HCT116 (cell line): Measurements from ENCODE around the gene NECAB3. TPM values are rescaled to one million over a fixed set of nuclear protein-coding genes. Genes with fewer than 3 reads are reported as not detected.

ENCODE experiments used
- ATAC-seq: fragments of 200-7000 bp; cut with Tn5 transposase; 2 replicates; pipeline ENCODE4 v1.9.1; 2020; ENCODE audit warnings: mild to moderate bottlenecking, moderate library complexity
- BruUV-seq: library from RNA; stranded (reverse); fragments of 400-500 nt; replicated peaks from 2 replicates; lab custom pipeline; 2021; lab: Mats Ljungman, UMichigan
- CTCF ChIA-PET: fragments of 300-600 bp; sonication (Branson Sonifier 250); formaldehyde crosslinking; loops from one replicate; lab custom pipeline; 2021; ENCODE audit warnings: antibody characterized with exemption; lab: Charles Lee
- POLR2A ChIA-PET: fragments of 300-600, 350-600 bp; sonication (Branson Sonifier 250); formaldehyde crosslinking; loops from one replicate; lab custom pipeline; 2021; ENCODE audit warnings: antibody characterized with exemption; lab: Charles Lee
- RAD21 ChIA-PET, 2 experiments: fragments of 300-600 bp; sonication (Branson Sonifier 250); formaldehyde crosslinking; loops; one replicate each; lab custom pipeline; 2023; ENCODE audit warnings: low total read pairs in 2 of 2; ENCODE audit not compliant: uncharacterized antibody in 2 of 2, unreplicated experiment in 2 of 2, low non-redundant PET in 1 of 2; lab: Charles Lee
- DNase-seq: peaks from one replicate; pipeline ENCODE4 v3.0.0-alpha.2; 2010; ENCODE audit warnings: low read depth, low spot score
- H2AFZ ChIP-seq: fragments of 200-600 bp; shearing (Covaris generic), sonication (generic); 2 replicates; pipeline ENCODE4 v1.6.1; 2017; ENCODE audit warnings: low read depth, mixed run types, mixed read lengths, antibody characterized with exemption, low read length; ENCODE audit not compliant: poor library complexity, severe bottlenecking
- H3K27ac ChIP-seq: 2 replicates; pipeline ENCODE4 v1.5.1; 2012; ENCODE audit warnings: low read depth, low read length
- H3K27me3 ChIP-seq: fragments of 200-600 bp; sonication (generic); 2 replicates; pipeline ENCODE4 v1.6.1; 2016; ENCODE audit warnings: mixed run types, low read length, mixed read lengths; ENCODE audit not compliant: insufficient read depth
- H3K36me3 ChIP-seq, 2 experiments: fragments of 200-500 bp in 1 of 2; fragments of 200-600 bp in 1 of 2; sonication (Bioruptor generic) in 1 of 2; sonication (generic) in 1 of 2; 2 replicates each; pipeline versions ENCODE4 v1.5.1 to v1.6.1; 2014 to 2016; ENCODE audit warnings: low read length in 2 of 2, inconsistent platforms in 1 of 2, mixed read lengths in 1 of 2, mixed run types in 1 of 2; ENCODE audit not compliant: insufficient read depth in 2 of 2, control insufficient read depth in 1 of 2
- H3K4me1 ChIP-seq, 2 experiments: fragments of 200-600 bp in 1 of 2; sonication (generic) in 1 of 2; 2 replicates each; pipeline versions ENCODE4 v1.5.1 to v1.6.1; 2012 to 2017; ENCODE audit warnings: low read length in 2 of 2, inconsistent platforms in 1 of 2, mild to moderate bottlenecking in 1 of 2, mixed read lengths in 1 of 2, mixed run types in 1 of 2, moderate library complexity in 1 of 2; ENCODE audit not compliant: insufficient read depth in 2 of 2, control insufficient read depth in 1 of 2
- H3K4me2 ChIP-seq: fragments of 200-600 bp; sonication (generic); 2 replicates; pipeline ENCODE4 v1.6.1; 2017; ENCODE audit warnings: mixed run types, low read length, mixed read lengths
- H3K4me3 ChIP-seq, 2 experiments: fragments of 200-600 bp in 1 of 2; sonication (generic) in 1 of 2; replicated peaks in 1 of 2; 2 replicates each; pipeline ENCODE4 v1.5.1; 2011 to 2016; ENCODE audit warnings: low read length in 2 of 2, control low read depth in 1 of 2, low read depth in 1 of 2, mild to moderate bottlenecking in 1 of 2, mixed read lengths in 1 of 2, mixed run types in 1 of 2
- H3K79me2 ChIP-seq: fragments of 200-600 bp; sonication (generic); 2 replicates; pipeline ENCODE4 v1.6.1; 2017; ENCODE audit warnings: mild to moderate bottlenecking, mixed run types, low read length, moderate library complexity, mixed read lengths; ENCODE audit not compliant: insufficient read depth
- H3K9ac ChIP-seq: fragments of 200-600 bp; sonication (generic); 2 replicates; pipeline ENCODE4 v1.6.1; 2016; ENCODE audit warnings: low read length, mixed read lengths
- H3K9me2 ChIP-seq: fragments of 200-600 bp; sonication (generic), shearing (Covaris generic); 2 replicates; pipeline ENCODE4 v1.6.1; 2017; ENCODE audit warnings: mixed run types, mild to moderate bottlenecking, moderate library complexity; ENCODE audit not compliant: insufficient read depth
- H3K9me3 ChIP-seq, 2 experiments: fragments of 200-500 bp in 1 of 2; fragments of 200-600 bp in 1 of 2; sonication (Bioruptor generic) in 1 of 2; sonication (generic) in 1 of 2; 2 replicates each; pipeline ENCODE4 v1.6.1; 2014 to 2017; ENCODE audit warnings: low read length in 2 of 2, mixed read lengths in 2 of 2, inconsistent platforms in 1 of 2, low read depth in 1 of 2, mild to moderate bottlenecking in 1 of 2, mixed run types in 1 of 2, moderate library complexity in 1 of 2; ENCODE audit not compliant: control insufficient read depth in 1 of 2, insufficient read depth in 1 of 2
- H4K20me1 ChIP-seq: fragments of 200-600 bp; sonication (generic), shearing (Covaris generic); 2 replicates; pipeline ENCODE4 v1.6.1; 2017; ENCODE audit warnings: mixed run types, mild to moderate bottlenecking, moderate library complexity; ENCODE audit not compliant: insufficient read depth
- CBX3 ChIP-seq: IDR thresholded peaks from 2 replicates; pipeline ENCODE4 v1.6.1; 2012; ENCODE audit warnings: low read depth
- CEBPB ChIP-seq: IDR thresholded peaks from 2 replicates; pipeline ENCODE4 v1.6.1; 2012; ENCODE audit warnings: low read depth
- EGR1 ChIP-seq: IDR thresholded peaks from 2 replicates; pipeline ENCODE4 v1.6.1; 2012; ENCODE audit warnings: low read depth
- ELF1 ChIP-seq: IDR thresholded peaks from 2 replicates; pipeline ENCODE4 v1.6.1; 2012; ENCODE audit warnings: low read depth, borderline replicate concordance
- POLR2A ChIP-seq: IDR thresholded peaks from 2 replicates; pipeline ENCODE4 v1.7.0; 2011; ENCODE audit warnings: borderline replicate concordance; ENCODE audit not compliant: insufficient read depth, insufficient read length; ENCODE audit errors: extremely low read depth
- POLR2AphosphoS5 ChIP-seq: IDR thresholded peaks from 2 replicates; pipeline ENCODE4 v1.6.1; 2011; ENCODE audit warnings: mild to moderate bottlenecking, low read depth, low read length, moderate library complexity
- SIN3A ChIP-seq: IDR thresholded peaks from 2 replicates; pipeline ENCODE4 v1.6.1; 2012; ENCODE audit warnings: low read depth
- SRF ChIP-seq: IDR thresholded peaks from 2 replicates; pipeline ENCODE4 v1.6.1; 2012; ENCODE audit warnings: low read depth
- TCF7L2 ChIP-seq: IDR thresholded peaks from 2 replicates; pipeline ENCODE4 v1.7.0; 2011; ENCODE audit warnings: borderline replicate concordance, inconsistent platforms; ENCODE audit not compliant: insufficient read depth, insufficient read length; ENCODE audit errors: extremely low read depth
- ZFX ChIP-seq: fragments of 450-650 bp; IDR thresholded peaks from 2 replicates; pipeline ENCODE4 v1.6.1; 2017
- intact Hi-C: fragments of 100-400 bp; cut with micrococcal nuclease; formaldehyde crosslinking; loops from 2 replicates; pipeline ENCODE4 v1.10.0; 2022
- total RNA-seq: library from RNA; stranded (reverse); gene quantifications from one replicate; pipeline ENCODE4 v1.2.1, GENCODE V29; 2021; ENCODE audit not compliant: unreplicated experiment
- TF ChIP-seq, protein P1 (sequence below), 3 experiments: fragments of 200-600 bp in 1 of 3; sonication (generic) in 1 of 3; IDR thresholded peaks in 2 of 3; conservative IDR thresholded peaks in 1 of 3; 2 replicates each; pipeline ENCODE4 v1.5.1; 2012 to 2017; ENCODE audit warnings: low read depth in 2 of 3, low read length in 2 of 3, antibody characterized with exemption in 1 of 3, borderline replicate concordance in 1 of 3, control low read depth in 1 of 3, mild to moderate bottlenecking in 1 of 3, mixed read lengths in 1 of 3, mixed run types in 1 of 3, moderate library complexity in 1 of 3; ENCODE audit not compliant: insufficient read depth in 1 of 3
- TF ChIP-seq, protein P2 (sequence below): IDR thresholded peaks from 2 replicates; pipeline ENCODE4 v1.6.1; 2012; ENCODE audit warnings: low read depth

Gene NECAB3
- total RNA-seq, 1 experiment from 2014 or later, result 48.1 TPM

DNA sequence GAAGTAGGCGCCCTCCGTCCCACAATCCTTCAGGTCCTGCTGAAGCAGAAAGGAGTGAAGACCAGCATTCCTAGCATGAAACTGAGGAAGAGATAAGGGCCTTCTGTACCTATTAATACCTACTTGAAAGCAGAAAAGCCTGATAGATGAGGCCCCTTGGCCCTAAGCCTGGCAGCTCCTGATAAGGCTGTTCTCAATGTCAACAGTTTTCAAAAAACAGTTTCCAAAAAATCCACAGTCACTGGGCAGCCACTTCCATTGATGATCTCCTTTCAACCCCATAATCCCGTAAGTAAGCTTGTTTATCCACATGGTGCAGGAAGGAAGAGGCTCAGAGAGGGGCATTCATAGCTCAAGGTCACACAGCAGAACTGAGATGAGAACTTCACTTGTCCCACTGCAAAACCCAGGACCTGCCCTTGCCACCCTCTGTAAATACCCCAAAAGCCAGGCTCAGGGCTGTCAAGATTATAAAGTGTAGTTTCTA is 14.8 kb upstream of the NECAB3 start:
- peaks cover 16% of the 10 kb centered on the region for H3K79me2 ChIP-seq
- no peaks in the 10 kb centered on the region for H3K9me2 ChIP-seq
- no peak for TF ChIP-seq EGR1
- TF ChIP-seq SIN3A, result no peak
- TF ChIP-seq, protein P1, sequence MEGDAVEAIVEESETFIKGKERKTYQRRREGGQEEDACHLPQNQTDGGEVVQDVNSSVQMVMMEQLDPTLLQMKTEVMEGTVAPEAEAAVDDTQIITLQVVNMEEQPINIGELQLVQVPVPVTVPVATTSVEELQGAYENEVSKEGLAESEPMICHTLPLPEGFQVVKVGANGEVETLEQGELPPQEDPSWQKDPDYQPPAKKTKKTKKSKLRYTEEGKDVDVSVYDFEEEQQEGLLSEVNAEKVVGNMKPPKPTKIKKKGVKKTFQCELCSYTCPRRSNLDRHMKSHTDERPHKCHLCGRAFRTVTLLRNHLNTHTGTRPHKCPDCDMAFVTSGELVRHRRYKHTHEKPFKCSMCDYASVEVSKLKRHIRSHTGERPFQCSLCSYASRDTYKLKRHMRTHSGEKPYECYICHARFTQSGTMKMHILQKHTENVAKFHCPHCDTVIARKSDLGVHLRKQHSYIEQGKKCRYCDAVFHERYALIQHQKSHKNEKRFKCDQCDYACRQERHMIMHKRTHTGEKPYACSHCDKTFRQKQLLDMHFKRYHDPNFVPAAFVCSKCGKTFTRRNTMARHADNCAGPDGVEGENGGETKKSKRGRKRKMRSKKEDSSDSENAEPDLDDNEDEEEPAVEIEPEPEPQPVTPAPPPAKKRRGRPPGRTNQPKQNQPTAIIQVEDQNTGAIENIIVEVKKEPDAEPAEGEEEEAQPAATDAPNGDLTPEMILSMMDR (IDR thresholded peaks at IDR 0.05 in 2 of 3, conservative IDR thresholded peaks at IDR 0.05 in 1 of 3; ENCODE audit: borderline replicate concordance in 1 of 3, insufficient read depth in 1 of 3, low read depth in 2 of 3, low read length in 2 of 3), result no peak
- TF ChIP-seq CEBPB, result no peak
- TF ChIP-seq POLR2A, result no peak
- TF ChIP-seq ZFX, result no peak
- no peak for TF ChIP-seq CBX3
- no peak for TF ChIP-seq POLR2AphosphoS5
- no peak for TF ChIP-seq ELF1
- TF ChIP-seq SRF, result no peak
- TF ChIP-seq, protein P2, sequence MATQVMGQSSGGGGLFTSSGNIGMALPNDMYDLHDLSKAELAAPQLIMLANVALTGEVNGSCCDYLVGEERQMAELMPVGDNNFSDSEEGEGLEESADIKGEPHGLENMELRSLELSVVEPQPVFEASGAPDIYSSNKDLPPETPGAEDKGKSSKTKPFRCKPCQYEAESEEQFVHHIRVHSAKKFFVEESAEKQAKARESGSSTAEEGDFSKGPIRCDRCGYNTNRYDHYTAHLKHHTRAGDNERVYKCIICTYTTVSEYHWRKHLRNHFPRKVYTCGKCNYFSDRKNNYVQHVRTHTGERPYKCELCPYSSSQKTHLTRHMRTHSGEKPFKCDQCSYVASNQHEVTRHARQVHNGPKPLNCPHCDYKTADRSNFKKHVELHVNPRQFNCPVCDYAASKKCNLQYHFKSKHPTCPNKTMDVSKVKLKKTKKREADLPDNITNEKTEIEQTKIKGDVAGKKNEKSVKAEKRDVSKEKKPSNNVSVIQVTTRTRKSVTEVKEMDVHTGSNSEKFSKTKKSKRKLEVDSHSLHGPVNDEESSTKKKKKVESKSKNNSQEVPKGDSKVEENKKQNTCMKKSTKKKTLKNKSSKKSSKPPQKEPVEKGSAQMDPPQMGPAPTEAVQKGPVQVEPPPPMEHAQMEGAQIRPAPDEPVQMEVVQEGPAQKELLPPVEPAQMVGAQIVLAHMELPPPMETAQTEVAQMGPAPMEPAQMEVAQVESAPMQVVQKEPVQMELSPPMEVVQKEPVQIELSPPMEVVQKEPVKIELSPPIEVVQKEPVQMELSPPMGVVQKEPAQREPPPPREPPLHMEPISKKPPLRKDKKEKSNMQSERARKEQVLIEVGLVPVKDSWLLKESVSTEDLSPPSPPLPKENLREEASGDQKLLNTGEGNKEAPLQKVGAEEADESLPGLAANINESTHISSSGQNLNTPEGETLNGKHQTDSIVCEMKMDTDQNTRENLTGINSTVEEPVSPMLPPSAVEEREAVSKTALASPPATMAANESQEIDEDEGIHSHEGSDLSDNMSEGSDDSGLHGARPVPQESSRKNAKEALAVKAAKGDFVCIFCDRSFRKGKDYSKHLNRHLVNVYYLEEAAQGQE, result no peak
- no peak for TF ChIP-seq TCF7L2
- H3K9ac ChIP-seq, result no peak overlapping the region
- no peak overlapping the region for H2AFZ ChIP-seq
- H3K4me3 ChIP-seq, result no peak overlapping the region
- BruUV-seq, result no TSS peak
- POLR2A ChIA-PET, result no interaction called here
- H3K36me3 ChIP-seq, result no peaks in the 10 kb centered on the region
- H3K27me3 ChIP-seq, result no peaks in the 10 kb centered on the region
- H3K4me2 ChIP-seq, result no peak overlapping the region
- no peak overlapping the region for H3K27ac ChIP-seq
- RAD21 ChIA-PET, result no interaction called here
- DNase-seq, result no peak
- no peak for ATAC-seq
- no peaks in the 10 kb centered on the region for H4K20me1 ChIP-seq
- intact Hi-C loops, result no loop called here
- CTCF ChIA-PET, result no interaction called here
- peaks cover 13 to 32% of the 10 kb centered on the region in 2 experiments for H3K4me1 ChIP-seq
- no peaks in the 10 kb centered on the region for H3K9me3 ChIP-seq
